ENCODE data around the gene CLBA1. TPM values are rescaled to one million over a fixed set of nuclear protein-coding genes. Genes with fewer than 3 reads are reported as not detected.
"Not testable (repeated sequence)": the region's sequence is repeated elsewhere in the genome, so short reads cannot be mapped to it uniquely, and the experiment has no call there.

The CLBA1 gene
- total and polyA plus RNA-seq, 2 donors (not counting 1 experiment from before 2014, with no cell fraction given): 0.63 to 5.5 TPM

- Mint-ChIP-seq H3K27ac (no peak overlapping the region), H3K4me1 (no peaks in the 10 kb centered on the region), H3K4me3 (no peak overlapping the region), H3K27me3 (no peaks in the 10 kb centered on the region), H3K9me3 (ENCODE audit: insufficient read depth) (no peaks in the 10 kb centered on the region)
- DNase-seq (no peak), ATAC-seq (ENCODE audit: low read depth) (no peak)
- no peak overlapping the region for H3K9ac ChIP-seq (ENCODE audit: low read length)
- TF ChIP-seq CTCF (IDR thresholded peaks at IDR 0.05) (no peak), EZH2 (IDR thresholded peaks at IDR 0.05; ENCODE audit: borderline replicate concordance, insufficient read depth, low read depth, low read length, poor library complexity, severe bottlenecking) (no peak)
- no peaks in the 10 kb centered on the region for H3K27me3 ChIP-seq (replicated peaks in 1 of 4; ENCODE audit: control extremely low read depth in 1 of 4, control insufficient read depth in 3 of 4, insufficient read depth in 4 of 4, low read length in 3 of 4)
- ChIA-PET CTCF (no interaction called here), POLR2A (no interaction called here)
- no peaks in the 10 kb centered on the region for H3K79me2 ChIP-seq (ENCODE audit: control insufficient read depth, insufficient read depth, low read length)
- no peak overlapping the region for H3K27ac ChIP-seq (ENCODE audit: low read length in 2 of 2)
- whole genome bisulfite sequencing (ENCODE audit: insufficient coverage): 90% methylated on average over 17 of the region's 17 CpGs
- intact Hi-C loops (cut with micrococcal nuclease): no loop called here
- no peak overlapping the region for H3K4me3 ChIP-seq (ENCODE audit: control extremely low read depth in 1 of 5, extremely low read depth in 1 of 5, insufficient read depth in 1 of 5, low read depth in 2 of 5, low read length in 4 of 5)
- H3K4me2 ChIP-seq (replicated peaks; ENCODE audit: low read depth, low read length, poor library complexity, severe bottlenecking): no peak overlapping the region
- H2AFZ ChIP-seq (ENCODE audit: insufficient read depth, low read depth, low read length, poor library complexity, severe bottlenecking): no peak overlapping the region
- no peaks in the 10 kb centered on the region for H3K4me1 ChIP-seq (ENCODE audit: control insufficient read depth in 2 of 2, insufficient read depth in 2 of 2, low read length in 2 of 2)
- H3K36me3 ChIP-seq (replicated peaks in 1 of 2; ENCODE audit: control extremely low read depth in 1 of 2, control insufficient read depth in 1 of 2, extremely low read depth in 1 of 2, insufficient read depth in 2 of 2, low read length in 1 of 2): no peaks in the 10 kb centered on the region
- no peaks in the 10 kb centered on the region for H4K20me1 ChIP-seq (ENCODE audit: control insufficient read depth, insufficient read depth, low read length, poor library complexity, severe bottlenecking)
- H3K9me3 ChIP-seq (ENCODE audit: control extremely low read depth in 1 of 3, control insufficient read depth in 2 of 3, insufficient read depth in 1 of 3, low read length in 2 of 3): no peaks in the 10 kb centered on the region
Observed at GRCh38 chr14:104950021-104950420, 35.6 kb upstream of the CLBA1 start.

GRCh38 chr14:104950701-104951100 lies 34.9 kb upstream of the CLBA1 start:
- H3K4me2 ChIP-seq (replicated peaks; ENCODE audit: low read depth, low read length, poor library complexity, severe bottlenecking); H3K9me3 Mint-ChIP-seq (ENCODE audit: insufficient read depth); H3K4me1 ChIP-seq (ENCODE audit: control insufficient read depth in 2 of 2, insufficient read depth in 2 of 2, low read length in 2 of 2); DNase-seq; POLR2A ChIA-PET; H3K27me3 Mint-ChIP-seq; H3K27ac Mint-ChIP-seq; H3K79me2 ChIP-seq (ENCODE audit: control insufficient read depth, insufficient read depth, low read length); H3K9me3 ChIP-seq (ENCODE audit: control extremely low read depth in 1 of 3, control insufficient read depth in 2 of 3, insufficient read depth in 1 of 3, low read length in 2 of 3); H3K36me3 ChIP-seq (replicated peaks in 1 of 2; ENCODE audit: control extremely low read depth in 1 of 2, control insufficient read depth in 1 of 2, extremely low read depth in 1 of 2, insufficient read depth in 2 of 2, low read length in 1 of 2); intact Hi-C loops (cut with micrococcal nuclease); H4K20me1 ChIP-seq (ENCODE audit: control insufficient read depth, insufficient read depth, low read length, poor library complexity, severe bottlenecking); H2AFZ ChIP-seq (ENCODE audit: insufficient read depth, low read depth, low read length, poor library complexity, severe bottlenecking); CTCF ChIA-PET; H3K4me1 Mint-ChIP-seq; ATAC-seq (ENCODE audit: low read depth); H3K4me3 Mint-ChIP-seq; H3K4me3 ChIP-seq (ENCODE audit: control extremely low read depth in 1 of 5, extremely low read depth in 1 of 5, insufficient read depth in 1 of 5, low read depth in 2 of 5, low read length in 4 of 5); H3K9ac ChIP-seq (ENCODE audit: low read length); H3K27ac ChIP-seq (ENCODE audit: low read length in 2 of 2); H3K27me3 ChIP-seq (replicated peaks in 1 of 4; ENCODE audit: control extremely low read depth in 1 of 4, control insufficient read depth in 3 of 4, insufficient read depth in 4 of 4, low read length in 3 of 4): not testable (repeated sequence)
- 82% methylated on average over 3 of the region's 15 CpGs for WGBS (ENCODE audit: insufficient coverage)

- H3K4me3 Mint-ChIP-seq; H2AFZ ChIP-seq (ENCODE audit: insufficient read depth, low read depth, low read length, poor library complexity, severe bottlenecking); H3K27ac ChIP-seq (ENCODE audit: low read length in 2 of 2); intact Hi-C loops (cut with micrococcal nuclease); H3K79me2 ChIP-seq (ENCODE audit: control insufficient read depth, insufficient read depth, low read length); ATAC-seq (ENCODE audit: low read depth); H3K27me3 ChIP-seq (replicated peaks in 1 of 4; ENCODE audit: control extremely low read depth in 1 of 4, control insufficient read depth in 3 of 4, insufficient read depth in 4 of 4, low read length in 3 of 4); H3K4me1 Mint-ChIP-seq; POLR2A ChIA-PET; H3K9me3 Mint-ChIP-seq (ENCODE audit: insufficient read depth); H3K4me2 ChIP-seq (replicated peaks; ENCODE audit: low read depth, low read length, poor library complexity, severe bottlenecking); H3K27ac Mint-ChIP-seq; H3K4me3 ChIP-seq (ENCODE audit: control extremely low read depth in 1 of 5, extremely low read depth in 1 of 5, insufficient read depth in 1 of 5, low read depth in 2 of 5, low read length in 4 of 5); DNase-seq; CTCF ChIA-PET; H4K20me1 ChIP-seq (ENCODE audit: control insufficient read depth, insufficient read depth, low read length, poor library complexity, severe bottlenecking); H3K4me1 ChIP-seq (ENCODE audit: control insufficient read depth in 2 of 2, insufficient read depth in 2 of 2, low read length in 2 of 2); H3K9ac ChIP-seq (ENCODE audit: low read length); H3K9me3 ChIP-seq (ENCODE audit: control extremely low read depth in 1 of 3, control insufficient read depth in 2 of 3, insufficient read depth in 1 of 3, low read length in 2 of 3); H3K27me3 Mint-ChIP-seq; H3K36me3 ChIP-seq (replicated peaks in 1 of 2; ENCODE audit: control extremely low read depth in 1 of 2, control insufficient read depth in 1 of 2, extremely low read depth in 1 of 2, insufficient read depth in 2 of 2, low read length in 1 of 2): not testable (repeated sequence)
- 90% methylated on average over 27 of the region's 28 CpGs for WGBS (ENCODE audit: insufficient coverage)
Observed at GRCh38 chr14:104951863-104952657, 33.5 kb upstream of the CLBA1 start.

Measured in B cell (primary cell).